ENCODE measurements around the gene GRAMD1A.

DNA sequence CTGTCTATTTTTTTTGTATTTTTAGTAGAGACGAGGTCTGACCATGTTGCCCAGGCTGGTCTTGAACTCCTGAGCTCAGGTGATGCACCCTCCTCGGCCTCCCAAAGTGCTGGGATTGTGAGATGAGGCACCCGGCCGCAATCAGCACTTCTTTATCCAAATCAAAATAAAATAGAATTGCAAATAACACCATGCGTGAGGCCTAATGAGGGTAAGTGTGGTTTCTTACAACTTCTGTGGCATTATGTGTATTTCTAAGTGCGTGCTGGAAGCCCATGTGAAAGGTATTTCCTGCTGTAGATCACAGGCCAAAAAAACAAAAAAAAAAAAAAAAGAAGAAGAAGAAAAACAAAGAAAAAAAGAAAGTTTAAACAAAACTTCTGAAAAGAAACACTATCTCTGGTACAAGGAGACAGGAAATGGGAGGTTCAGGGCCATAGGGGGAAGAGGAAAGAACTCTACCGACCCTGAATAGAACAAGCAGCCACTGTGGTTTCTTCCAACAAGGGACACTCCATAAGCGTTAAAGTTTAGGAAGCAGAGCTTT lies 3.0 kb upstream of the GRAMD1A start:
- TF ChIP-seq POLR2A (IDR thresholded peaks at IDR 0.05; ENCODE audit: low read length) (no peak), GATA1 (IDR thresholded peaks at IDR 0.05; ENCODE audit: low read depth, low read length) (no peak)
